Progenitor cell of endocrine pancreas (in vitro differentiated cells): ENCODE measurements around the gene KPNA5. TPM values are rescaled to one million over a fixed set of nuclear protein-coding genes. Genes with fewer than 3 reads are reported as not detected.

Source experiments
- DNase-seq: peaks from one replicate; pipeline ENCODE4 v3.0.0; 2021; ENCODE audit warnings: low spot score; ENCODE audit not compliant: unreplicated experiment
- H3K27ac Mint-ChIP-seq: 2 replicates; pipeline ENCODE4 v1.8.0; 2021; ENCODE audit warnings: mild to moderate bottlenecking, moderate library complexity, mixed read lengths
- H3K27me3 Mint-ChIP-seq: 2 replicates; pipeline ENCODE4 v1.8.0; 2021; ENCODE audit warnings: mixed read lengths
- H3K36me3 Mint-ChIP-seq: 2 replicates; pipeline ENCODE4 v1.8.0; 2022; ENCODE audit warnings: mixed read lengths; ENCODE audit not compliant: insufficient read depth
- H3K4me1 Mint-ChIP-seq: 2 replicates; pipeline ENCODE4 v1.8.0; 2021; ENCODE audit warnings: low read depth, mixed read lengths
- H3K4me3 Mint-ChIP-seq: 2 replicates; pipeline ENCODE4 v1.8.0; 2021; ENCODE audit warnings: low read depth, mild to moderate bottlenecking, moderate library complexity, mixed read lengths
- H3K9me3 Mint-ChIP-seq: 2 replicates; pipeline ENCODE4 v1.8.0; 2021; ENCODE audit warnings: low read depth, mixed read lengths
- total RNA-seq: library from RNA; stranded (reverse); gene quantifications from 2 replicates; pipeline ENCODE4 v1.2.1, GENCODE V29; 2021
- TF ChIP-seq, protein P1 (sequence below): fragments of 200-600 bp; sonication (generic); IDR thresholded peaks from one replicate; pipeline ENCODE4 v1.5.0; 2021; ENCODE audit warnings: antibody characterized with exemption, mild to moderate bottlenecking; ENCODE audit not compliant: unreplicated experiment

Gene KPNA5
- total RNA-seq, 1 donor from 2014 or later = 24.5 TPM

DNA sequence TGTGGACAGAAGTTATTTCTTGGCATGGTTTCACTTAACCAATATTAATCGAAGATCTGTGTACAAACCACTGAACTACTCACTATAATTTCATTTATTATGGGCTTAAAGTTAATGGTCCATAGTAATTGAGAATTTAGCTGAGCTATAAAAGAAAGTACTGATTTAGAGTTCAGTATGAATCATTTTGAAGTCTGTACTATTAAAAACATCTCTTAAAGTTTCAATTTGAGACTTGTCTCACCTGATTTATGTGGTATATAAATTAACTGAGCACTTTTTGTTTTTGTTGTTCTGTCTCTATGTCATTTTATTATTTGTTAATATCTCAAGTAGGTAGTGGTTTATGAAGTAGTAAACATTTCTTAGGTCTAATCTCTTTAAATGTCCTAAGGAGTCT is 24.9 kb downstream of the KPNA5 start:
- peaks cover 22% of the 10 kb centered on the region for H3K36me3 Mint-ChIP-seq
- no peaks in the 10 kb centered on the region for H3K27me3 Mint-ChIP-seq
- TF ChIP-seq, protein P1, sequence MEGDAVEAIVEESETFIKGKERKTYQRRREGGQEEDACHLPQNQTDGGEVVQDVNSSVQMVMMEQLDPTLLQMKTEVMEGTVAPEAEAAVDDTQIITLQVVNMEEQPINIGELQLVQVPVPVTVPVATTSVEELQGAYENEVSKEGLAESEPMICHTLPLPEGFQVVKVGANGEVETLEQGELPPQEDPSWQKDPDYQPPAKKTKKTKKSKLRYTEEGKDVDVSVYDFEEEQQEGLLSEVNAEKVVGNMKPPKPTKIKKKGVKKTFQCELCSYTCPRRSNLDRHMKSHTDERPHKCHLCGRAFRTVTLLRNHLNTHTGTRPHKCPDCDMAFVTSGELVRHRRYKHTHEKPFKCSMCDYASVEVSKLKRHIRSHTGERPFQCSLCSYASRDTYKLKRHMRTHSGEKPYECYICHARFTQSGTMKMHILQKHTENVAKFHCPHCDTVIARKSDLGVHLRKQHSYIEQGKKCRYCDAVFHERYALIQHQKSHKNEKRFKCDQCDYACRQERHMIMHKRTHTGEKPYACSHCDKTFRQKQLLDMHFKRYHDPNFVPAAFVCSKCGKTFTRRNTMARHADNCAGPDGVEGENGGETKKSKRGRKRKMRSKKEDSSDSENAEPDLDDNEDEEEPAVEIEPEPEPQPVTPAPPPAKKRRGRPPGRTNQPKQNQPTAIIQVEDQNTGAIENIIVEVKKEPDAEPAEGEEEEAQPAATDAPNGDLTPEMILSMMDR = no peak
- DNase-seq = no peak
- H3K27ac Mint-ChIP-seq = no peak overlapping the region
- no peak overlapping the region for H3K4me3 Mint-ChIP-seq
- no peaks in the 10 kb centered on the region for H3K4me1 Mint-ChIP-seq
- no peaks in the 10 kb centered on the region for H3K9me3 Mint-ChIP-seq

DNA sequence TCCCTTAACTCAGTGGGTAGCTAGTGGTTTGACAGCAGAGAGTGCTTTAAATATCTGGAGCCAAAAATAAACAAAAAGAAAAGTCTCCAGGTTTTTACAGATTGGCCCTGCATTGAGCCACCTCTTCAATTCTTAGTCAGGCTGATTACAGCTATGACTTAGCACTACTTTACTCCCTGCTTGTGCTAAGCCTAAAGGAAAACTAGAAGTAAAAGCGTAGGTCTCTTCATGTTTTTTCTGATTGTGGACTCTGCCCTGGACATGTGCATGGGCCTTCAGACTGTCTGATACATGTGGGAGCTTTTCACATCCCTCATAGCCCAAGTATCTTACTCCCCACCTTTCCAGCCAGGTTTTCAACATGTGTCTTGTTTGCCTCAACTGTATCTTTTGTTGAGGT is 33.3 kb downstream of the KPNA5 start:
- Mint-ChIP-seq H3K27me3 (no peaks in the 10 kb centered on the region), H3K9me3 (peaks cover 10% of the 10 kb centered on the region), H3K36me3 (peaks cover 48% of the 10 kb centered on the region), H3K4me1 (no peaks in the 10 kb centered on the region), H3K4me3 (no peak overlapping the region), H3K27ac (no peak overlapping the region)
- DNase-seq = no peak
- TF ChIP-seq, protein P1 = no peak

DNA sequence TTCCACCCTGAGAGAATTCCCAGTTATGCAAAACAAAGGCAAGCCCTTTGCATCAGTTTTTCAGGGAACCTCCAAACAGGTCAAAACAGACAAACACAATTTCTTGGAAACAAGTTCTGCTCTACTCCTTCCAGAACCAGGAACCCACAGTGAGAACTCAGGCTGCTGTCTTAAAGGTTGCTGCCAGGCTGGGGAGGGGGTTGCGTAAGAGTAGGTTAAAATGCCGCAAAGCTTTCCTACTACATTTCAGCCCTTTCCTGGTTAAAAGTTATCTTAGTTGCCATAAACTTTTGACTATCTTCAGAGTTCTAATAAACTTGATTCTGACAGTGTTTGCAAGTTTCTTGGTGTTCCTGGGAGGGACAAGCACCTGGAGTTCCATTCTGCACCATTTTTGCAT is 33.8 kb downstream of the KPNA5 start:
- DNase-seq = no peak
- Mint-ChIP-seq H3K27ac (no peak overlapping the region), H3K27me3 (no peaks in the 10 kb centered on the region), H3K9me3 (peaks cover 10% of the 10 kb centered on the region), H3K4me1 (no peaks in the 10 kb centered on the region), H3K36me3 (peaks cover 46% of the 10 kb centered on the region), H3K4me3 (no peak overlapping the region)
- TF ChIP-seq, protein P1 = no peak

DNA sequence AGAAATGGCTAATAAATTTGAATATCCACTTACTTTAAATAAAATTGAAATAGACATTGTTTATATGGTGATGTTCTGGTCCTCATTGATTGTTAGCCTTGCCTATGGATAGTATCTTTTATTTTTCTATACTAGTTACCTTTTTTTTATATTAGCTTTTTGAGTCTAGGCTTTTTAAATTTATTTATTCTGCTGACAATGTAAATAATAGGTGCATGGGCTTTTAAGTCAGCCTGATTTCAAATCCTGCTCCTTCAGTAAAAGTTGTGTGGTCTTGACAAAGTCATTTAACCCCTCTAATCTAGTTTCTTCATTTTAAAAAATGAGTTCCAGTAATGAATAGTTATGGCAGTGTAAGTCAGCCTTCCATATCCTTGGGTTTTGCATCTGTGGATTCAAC is 45.9 kb downstream of the KPNA5 start:
- Mint-ChIP-seq H3K27ac (no peak overlapping the region), H3K27me3 (no peaks in the 10 kb centered on the region), H3K4me1 (no peaks in the 10 kb centered on the region), H3K36me3 (peaks cover 22% of the 10 kb centered on the region), H3K4me3 (no peak overlapping the region), H3K9me3 (no peaks in the 10 kb centered on the region)
- no peak for DNase-seq
- TF ChIP-seq, protein P1 = no peak

DNA sequence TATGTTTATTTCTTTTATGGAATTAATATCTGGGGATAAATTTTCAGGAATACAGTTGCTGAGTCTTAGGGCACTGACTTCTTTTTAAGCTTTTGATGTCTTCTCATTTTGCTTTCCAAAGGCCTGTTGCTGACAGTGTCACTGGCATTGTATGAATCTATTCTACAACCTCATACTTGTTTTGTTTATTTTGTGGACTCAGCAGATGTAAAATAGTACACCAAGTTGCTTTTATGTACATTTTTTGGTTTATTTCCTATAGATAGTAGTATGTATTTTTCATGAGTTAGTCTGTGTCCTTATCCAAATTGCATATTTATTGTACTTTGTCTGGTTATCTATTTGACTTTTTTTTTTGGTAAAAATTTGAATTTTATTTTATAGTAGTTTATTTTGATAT is 49.5 kb downstream of the KPNA5 start:
- DNase-seq = no peak
- TF ChIP-seq, protein P1 = no peak
- Mint-ChIP-seq H3K27me3 (no peaks in the 10 kb centered on the region), H3K27ac (no peak overlapping the region), H3K9me3 (no peaks in the 10 kb centered on the region), H3K4me1 (no peaks in the 10 kb centered on the region), H3K4me3 (no peak overlapping the region), H3K36me3 (peaks cover 16% of the 10 kb centered on the region)
